Measurements from ENCODE around the gene FHOD3.

The FHOD3 gene

DNA sequence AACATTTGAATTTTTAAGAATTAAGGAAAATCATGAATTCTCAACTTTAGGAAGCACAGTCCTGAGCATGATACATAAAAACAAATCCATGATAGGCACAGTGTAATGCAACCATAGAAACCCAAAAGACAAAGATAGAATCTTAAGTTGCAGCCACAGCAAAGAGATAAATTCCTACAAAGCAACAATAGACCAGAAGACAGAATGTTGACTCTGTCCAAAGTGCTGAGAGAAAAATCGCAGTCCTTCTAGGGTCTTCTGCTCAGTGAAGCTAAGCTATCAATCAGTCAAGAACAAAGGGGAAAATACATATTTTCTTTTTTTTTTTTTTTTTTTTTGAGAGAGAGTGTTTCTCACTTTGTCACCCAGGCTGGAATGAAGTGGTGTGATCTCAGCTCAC is 22.0 kb upstream of the FHOD3 start:
- FAIRE-seq, result no peak
- no peak for DNase-seq (ENCODE audit: insufficient read length)
- TF ChIP-seq TAF1 (IDR thresholded peaks at IDR 0.05; ENCODE audit: borderline replicate concordance, low read depth, low read length) (no peak), POLR2A (IDR thresholded peaks at IDR 0.05; ENCODE audit: low read depth, low read length) (no peak), POLR2AphosphoS5 (IDR thresholded peaks at IDR 0.05; ENCODE audit: low read depth, low read length) (no peak)

DNA sequence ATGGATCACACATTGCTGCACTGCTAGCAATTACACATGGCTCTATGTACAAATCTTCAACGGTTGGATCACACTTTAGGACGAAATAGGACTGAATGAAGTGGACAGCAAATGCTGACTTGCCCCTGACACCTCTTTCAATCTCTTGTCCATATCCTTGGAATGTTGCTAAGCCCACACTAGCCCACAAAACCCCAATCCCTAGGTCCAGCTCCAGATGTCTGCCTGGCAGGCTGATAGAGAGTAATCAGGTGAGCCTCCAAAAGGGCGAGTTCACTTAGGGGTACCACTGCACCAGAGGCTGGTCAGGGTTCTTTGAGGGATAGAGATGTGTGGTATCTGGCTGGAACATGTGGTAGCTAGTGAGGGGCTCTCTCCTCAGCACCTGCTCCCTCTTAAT is 18.5 kb upstream of the FHOD3 start:
- no peak for FAIRE-seq
- no peak for TF ChIP-seq TAF1 (IDR thresholded peaks at IDR 0.05; ENCODE audit: borderline replicate concordance, low read depth, low read length)

DNA sequence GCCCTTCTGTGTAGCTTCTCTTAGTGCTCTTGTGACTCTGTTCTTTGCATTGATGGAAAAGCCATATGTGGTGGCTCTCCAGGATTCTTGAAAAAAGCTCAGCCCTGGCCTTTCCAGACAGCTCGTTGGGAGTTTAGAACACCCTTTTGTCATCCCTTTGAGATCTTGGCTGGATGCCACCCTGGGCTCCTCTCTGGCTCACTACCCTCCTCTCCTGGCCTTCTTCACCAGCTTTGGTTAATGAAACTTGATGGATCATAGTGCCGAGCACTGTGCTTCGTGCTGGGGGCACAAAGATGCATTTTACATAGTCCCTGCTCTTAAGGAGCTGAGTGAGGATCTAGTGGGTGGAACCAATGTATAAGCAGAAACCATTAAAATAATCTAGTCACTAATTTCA is 15.6 kb upstream of the FHOD3 start:
- no peak for FAIRE-seq
- no peak for TF ChIP-seq POLR2AphosphoS5 (IDR thresholded peaks at IDR 0.05; ENCODE audit: low read depth, low read length)
- no peak for TF ChIP-seq TAF1 (IDR thresholded peaks at IDR 0.05; ENCODE audit: borderline replicate concordance, low read depth, low read length)
- TF ChIP-seq POLR2A (IDR thresholded peaks at IDR 0.05; ENCODE audit: low read depth, low read length), result no peak
- no peak for DNase-seq (ENCODE audit: insufficient read length)

More for the DNA sequence above, 18.5 kb upstream of the FHOD3 start:
- DNase-seq (ENCODE audit: insufficient read length), result no peak

DNA sequence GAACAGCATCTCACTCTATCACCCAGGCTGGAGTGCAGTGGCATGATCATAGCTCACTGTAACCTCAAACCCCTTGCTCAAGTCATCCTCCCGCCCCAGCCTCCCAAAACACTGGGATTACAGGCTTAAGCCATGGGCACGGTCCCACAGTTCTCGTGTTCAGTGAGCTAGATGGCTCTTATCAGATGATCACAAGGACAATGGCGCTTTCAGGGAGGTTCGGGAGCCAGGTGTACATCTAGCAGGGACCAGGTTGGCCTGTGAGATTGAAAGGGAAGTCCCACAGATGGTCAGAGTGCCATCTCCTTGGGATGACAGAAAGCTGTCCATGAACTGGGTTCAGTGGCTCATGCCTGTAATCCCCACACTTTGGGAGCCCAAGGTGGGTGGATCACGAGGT is 14.1 kb upstream of the FHOD3 start:
- TF ChIP-seq POLR2A (IDR thresholded peaks at IDR 0.05; ENCODE audit: low read depth, low read length) (no peak), TAF1 (IDR thresholded peaks at IDR 0.05; ENCODE audit: borderline replicate concordance, low read depth, low read length) (no peak), POLR2AphosphoS5 (IDR thresholded peaks at IDR 0.05; ENCODE audit: low read depth, low read length) (no peak)
- no peak for FAIRE-seq
- DNase-seq (ENCODE audit: insufficient read length), result no peak

DNA sequence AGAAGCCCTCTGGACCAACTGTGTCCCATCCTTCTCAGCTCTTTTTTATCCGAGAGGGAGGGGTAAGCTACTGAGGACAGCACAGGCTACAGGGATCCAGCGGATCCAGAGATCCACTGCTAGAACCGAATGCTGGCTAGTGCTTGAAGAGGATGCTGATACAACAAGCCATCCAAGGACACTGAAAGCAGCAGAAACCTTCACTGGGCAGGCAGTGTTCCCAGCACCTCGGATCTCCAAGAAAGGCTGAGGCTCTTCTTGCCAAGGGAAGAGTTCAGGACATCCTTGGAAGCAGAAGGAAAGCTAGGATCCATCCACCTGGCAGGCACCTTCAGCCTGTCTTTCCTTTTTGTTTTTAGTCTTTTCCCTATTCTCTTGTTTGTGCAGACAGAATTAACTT is 13.2 kb upstream of the FHOD3 start:
- TF ChIP-seq POLR2AphosphoS5 (IDR thresholded peaks at IDR 0.05; ENCODE audit: low read depth, low read length) (no peak), POLR2A (IDR thresholded peaks at IDR 0.05; ENCODE audit: low read depth, low read length) (no peak), TAF1 (IDR thresholded peaks at IDR 0.05; ENCODE audit: borderline replicate concordance, low read depth, low read length) (no peak)
- no peak for DNase-seq (ENCODE audit: insufficient read length)
- no peak for FAIRE-seq

DNA sequence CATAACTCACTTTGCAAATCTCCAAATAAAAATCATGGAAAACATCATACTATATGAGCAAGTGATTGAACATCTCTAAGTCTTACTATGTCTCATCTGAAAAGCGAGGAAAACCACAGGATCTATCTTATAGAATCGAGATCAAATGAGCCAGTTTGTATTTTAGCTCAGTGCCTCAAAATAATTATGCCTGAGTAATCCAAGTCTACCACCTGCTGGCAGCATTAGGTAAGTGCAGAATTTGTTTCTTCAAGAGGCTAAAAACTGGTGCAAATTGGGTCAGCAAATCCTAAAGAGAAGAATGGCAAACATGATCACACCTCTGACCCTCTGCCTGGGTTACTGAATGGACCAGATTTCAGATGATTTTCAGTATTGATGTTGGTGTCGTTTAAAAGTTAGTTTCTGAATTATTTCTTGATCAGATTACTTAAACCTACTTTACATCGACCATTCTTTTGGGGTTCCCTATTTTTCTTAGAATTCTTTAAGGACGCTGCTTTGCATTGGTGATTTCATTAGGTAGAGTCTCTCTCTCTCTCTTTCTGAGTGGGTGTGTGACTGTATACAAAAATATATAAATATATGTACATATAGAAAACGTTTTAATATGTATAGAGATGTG is 12.7 kb upstream of the FHOD3 start:
- TF ChIP-seq POLR2AphosphoS5 (IDR thresholded peaks at IDR 0.05; ENCODE audit: low read depth, low read length) (no peak), TAF1 (IDR thresholded peaks at IDR 0.05; ENCODE audit: borderline replicate concordance, low read depth, low read length) (no peak), POLR2A (IDR thresholded peaks at IDR 0.05; ENCODE audit: low read depth, low read length) (no peak)
- DNase-seq (ENCODE audit: insufficient read length), result no peak
- peak; percentile 92 for FAIRE-seq

DNA sequence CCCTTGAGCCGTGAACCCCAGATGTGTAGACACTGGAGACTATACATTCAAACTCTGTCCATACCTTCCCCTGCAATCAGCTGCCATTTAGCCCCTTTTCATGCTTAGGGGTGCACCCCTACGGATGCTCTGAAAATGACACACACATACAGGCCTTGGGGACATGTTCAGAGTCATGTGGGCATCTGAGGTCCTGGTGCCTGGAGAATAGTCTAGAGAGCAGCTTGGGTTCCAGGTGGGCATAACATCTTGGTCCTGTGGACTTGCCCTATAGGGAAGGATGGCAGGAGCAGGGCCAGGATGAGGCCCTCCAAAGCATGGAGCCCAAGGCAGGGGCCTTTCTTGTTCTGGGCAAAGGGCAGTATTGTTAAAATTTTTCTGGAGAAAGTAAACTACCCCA is 9.9 kb upstream of the FHOD3 start:
- TF ChIP-seq TAF1 (IDR thresholded peaks at IDR 0.05; ENCODE audit: borderline replicate concordance, low read depth, low read length) (no peak), POLR2AphosphoS5 (IDR thresholded peaks at IDR 0.05; ENCODE audit: low read depth, low read length) (no peak), POLR2A (IDR thresholded peaks at IDR 0.05; ENCODE audit: low read depth, low read length) (no peak)

DNA sequence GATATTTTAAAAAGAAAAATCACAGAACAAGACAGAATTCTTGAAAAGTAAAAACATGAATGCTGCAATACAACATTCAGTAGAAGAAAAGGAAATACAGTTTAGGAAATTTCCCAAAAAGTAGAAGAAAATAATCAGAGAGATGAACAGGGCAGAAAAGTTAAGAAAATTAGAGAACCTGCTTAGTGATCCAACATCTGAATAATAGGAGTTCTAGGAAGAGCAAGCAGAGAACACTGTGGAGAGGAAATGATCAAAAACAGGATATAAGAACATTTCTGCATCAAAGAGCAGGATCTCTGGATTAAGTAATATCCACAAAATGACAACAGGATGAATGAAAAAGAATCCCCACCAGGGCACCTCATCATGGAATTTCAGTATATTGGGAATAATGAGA is 8.8 kb upstream of the FHOD3 start:
- FAIRE-seq, result no peak
- TF ChIP-seq TAF1 (IDR thresholded peaks at IDR 0.05; ENCODE audit: borderline replicate concordance, low read depth, low read length) (no peak), POLR2A (IDR thresholded peaks at IDR 0.05; ENCODE audit: low read depth, low read length) (no peak), POLR2AphosphoS5 (IDR thresholded peaks at IDR 0.05; ENCODE audit: low read depth, low read length) (no peak)
- no peak for DNase-seq (ENCODE audit: insufficient read length)

More for the DNA sequence above, 9.9 kb upstream of the FHOD3 start:
- no peak for FAIRE-seq
- no peak for DNase-seq (ENCODE audit: insufficient read length)

DNA sequence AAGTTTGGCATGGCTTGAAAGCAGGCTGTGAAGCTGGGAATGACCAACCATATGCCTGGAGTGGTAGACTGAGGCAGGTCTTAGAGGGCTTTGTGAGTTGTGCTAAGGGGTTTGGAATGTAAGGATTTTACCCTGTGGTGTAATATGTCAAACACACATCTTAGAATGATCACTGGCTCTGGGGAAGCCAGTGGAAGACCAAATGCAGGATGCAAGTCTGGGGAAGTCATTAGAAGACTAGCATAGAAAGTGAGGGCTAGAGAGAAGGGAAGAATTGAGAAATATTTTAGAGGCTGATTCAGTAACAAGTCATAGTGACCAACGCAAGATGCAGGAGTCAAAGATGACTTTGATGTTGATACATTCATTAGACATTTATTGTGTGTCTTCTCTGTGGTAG is 3.5 kb upstream of the FHOD3 start:
- TF ChIP-seq POLR2A (IDR thresholded peaks at IDR 0.05; ENCODE audit: low read depth, low read length), result no peak
- no peak for TF ChIP-seq POLR2AphosphoS5 (IDR thresholded peaks at IDR 0.05; ENCODE audit: low read depth, low read length)
- no peak for TF ChIP-seq TAF1 (IDR thresholded peaks at IDR 0.05; ENCODE audit: borderline replicate concordance, low read depth, low read length)
- FAIRE-seq (no peak), DNase-seq (ENCODE audit: insufficient read length) (no peak)

DNA sequence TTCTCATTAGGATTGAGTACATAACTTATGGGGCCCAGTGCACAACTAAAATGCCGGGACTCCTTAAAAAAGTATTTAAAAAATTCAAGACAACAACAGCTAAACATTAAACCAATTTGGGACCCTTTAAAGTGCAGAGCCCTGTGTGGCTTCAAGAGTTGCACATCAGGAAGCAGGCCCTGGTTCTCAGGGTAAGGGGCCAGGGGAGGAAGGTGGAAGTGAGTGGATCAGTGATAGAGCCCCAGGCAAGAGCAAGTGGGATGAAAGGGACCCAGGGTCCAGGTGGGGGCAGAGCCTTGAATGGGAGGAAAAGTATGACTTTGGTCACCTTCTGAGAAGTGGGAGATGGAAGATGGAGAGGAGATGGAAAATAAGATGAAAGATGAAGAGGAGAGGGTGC is 2.3 kb upstream of the FHOD3 start:
- FAIRE-seq (no peak), DNase-seq (ENCODE audit: insufficient read length) (no peak)
- TF ChIP-seq POLR2AphosphoS5 (IDR thresholded peaks at IDR 0.05; ENCODE audit: low read depth, low read length) (no peak), TAF1 (IDR thresholded peaks at IDR 0.05; ENCODE audit: borderline replicate concordance, low read depth, low read length) (no peak), POLR2A (IDR thresholded peaks at IDR 0.05; ENCODE audit: low read depth, low read length) (no peak)

DNA sequence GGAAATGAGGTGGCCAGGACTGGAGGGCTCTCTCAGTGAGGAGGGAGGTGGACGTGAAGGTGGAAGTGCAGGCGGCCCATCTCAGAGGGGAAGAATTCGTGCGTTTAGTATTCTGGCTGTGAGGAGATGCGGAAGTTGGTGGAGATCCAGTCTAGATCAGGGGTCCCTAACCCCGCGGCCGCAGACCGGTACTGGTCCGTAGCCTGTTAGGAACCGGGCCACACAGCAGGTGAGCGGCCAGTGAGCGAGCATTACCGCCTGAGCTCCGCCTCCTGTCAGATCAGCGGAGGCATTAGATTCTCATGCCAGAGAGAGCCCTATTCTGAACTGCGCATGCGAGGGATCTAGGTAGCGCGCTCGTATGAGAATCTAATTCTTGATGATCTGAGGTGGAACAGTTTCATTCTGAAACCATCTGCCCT is 1.6 kb upstream of the FHOD3 start:
- no peak for DNase-seq (ENCODE audit: insufficient read length)
- FAIRE-seq, result no peak
- TF ChIP-seq TAF1 (IDR thresholded peaks at IDR 0.05; ENCODE audit: borderline replicate concordance, low read depth, low read length), result no peak
- no peak for TF ChIP-seq POLR2A (IDR thresholded peaks at IDR 0.05; ENCODE audit: low read depth, low read length)
- TF ChIP-seq POLR2AphosphoS5 (IDR thresholded peaks at IDR 0.05; ENCODE audit: low read depth, low read length), result no peak

DNA sequence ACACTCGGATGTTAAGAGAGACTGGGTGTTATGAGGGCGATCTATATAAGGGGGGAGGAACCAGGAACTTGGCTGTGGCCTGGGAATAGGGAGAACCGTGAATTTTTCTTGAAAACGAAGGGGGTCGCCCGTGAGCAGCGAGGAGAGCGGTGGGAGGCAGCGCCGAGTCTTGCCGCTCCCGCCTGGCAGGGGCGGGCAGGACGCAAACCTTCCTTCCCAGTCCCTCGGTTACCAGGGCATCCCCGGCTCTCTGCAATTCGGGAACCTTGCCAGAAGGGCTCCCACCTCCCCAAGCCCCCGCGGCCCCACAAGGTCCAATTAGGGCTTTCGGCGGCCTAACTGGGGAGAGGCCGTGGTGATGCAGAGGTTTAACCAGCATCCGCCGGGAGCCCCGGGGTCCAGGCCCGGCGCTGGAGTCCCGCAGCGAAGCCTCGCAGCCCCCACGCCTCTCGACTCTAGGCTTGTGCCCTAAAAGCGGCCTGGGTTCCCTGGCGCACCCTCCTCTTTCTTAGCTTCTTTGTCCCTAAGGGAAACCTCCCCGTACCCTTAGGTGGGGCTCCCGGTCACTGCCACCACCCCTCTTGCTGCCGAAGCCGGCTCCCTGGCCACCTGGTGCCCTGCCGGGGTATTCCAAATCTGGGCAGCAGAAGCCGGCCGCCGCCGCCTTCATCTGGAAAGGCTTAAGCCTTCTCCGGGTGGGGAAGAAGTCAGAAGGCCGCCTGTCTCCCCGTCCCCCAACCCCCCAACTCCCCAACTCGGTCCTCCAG is 680 bp upstream of the FHOD3 start:
- FAIRE-seq (no peak), DNase-seq (ENCODE audit: insufficient read length) (peak; percentile 34)
- no peak for TF ChIP-seq POLR2AphosphoS5 (IDR thresholded peaks at IDR 0.05; ENCODE audit: low read depth, low read length)

All from GM12892 (cell line).